ENCODE results near the gene P2RX7. TPM values are rescaled to one million over a fixed set of nuclear protein-coding genes. Genes with fewer than 3 reads are reported as not detected.

Gene P2RX7
- total RNA-seq, 4 donors from 2014 or later: 0.35 to 0.46 (median 0.41) TPM; not detected in 1

DNA sequence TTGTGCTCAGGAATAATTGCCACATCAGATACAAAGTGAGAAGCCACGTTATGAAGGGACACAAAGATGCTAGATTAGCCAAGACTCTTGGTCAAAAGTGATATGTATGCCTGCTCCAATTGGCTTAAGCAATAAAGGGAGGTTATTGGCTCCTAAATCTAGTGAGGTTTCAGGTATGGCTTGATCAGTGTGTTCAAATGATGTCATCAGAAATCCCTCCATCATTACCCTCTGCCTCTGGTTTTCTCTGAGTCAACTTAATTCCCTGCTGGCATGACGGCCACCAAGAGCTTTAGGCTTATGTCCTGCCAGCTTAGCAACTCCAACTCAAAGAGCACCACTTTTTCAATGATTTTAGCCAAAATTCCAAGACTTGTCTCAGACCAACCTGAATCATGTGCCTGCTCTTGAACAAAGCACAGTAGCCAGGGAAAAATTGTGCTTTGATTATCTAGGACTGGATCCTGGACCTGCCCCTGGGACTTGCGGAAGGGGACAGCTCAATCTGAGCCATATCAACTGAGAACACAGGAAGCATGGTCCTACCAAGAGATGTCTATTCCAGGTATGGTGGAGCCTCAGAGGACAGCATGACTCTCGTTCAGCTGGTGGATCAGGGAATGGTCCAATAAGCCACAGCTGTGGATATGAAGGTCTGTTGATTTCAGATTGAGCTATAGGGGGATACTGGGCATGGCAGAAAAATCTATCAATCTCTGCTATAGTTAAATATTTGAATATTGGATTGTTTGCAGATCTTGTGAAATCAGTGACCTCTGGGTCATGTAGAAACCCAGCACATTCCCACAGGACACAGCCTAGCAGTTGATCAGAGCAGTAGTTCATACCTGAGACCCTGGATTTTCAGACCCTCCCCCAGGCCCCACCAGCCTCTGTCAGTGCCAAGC, 16.1 kb upstream of the P2RX7 start:
- Histone ChIP-seq H3K4me1 (no peaks in the 10 kb centered on the region), H3K36me3 (no peaks in the 10 kb centered on the region), H3K27me3 (peaks cover 0 to 3% (median 0%) of the 10 kb centered on the region in 3 donors), H3K27ac (no peak overlapping the region), H3K9me3 (no peaks in the 10 kb centered on the region), H3K4me3 (no peak overlapping the region)
- intact Hi-C loops (cut with DNase I; ENCODE audit: low total_unique reads) (no loop called here), in situ Hi-C loops (cut with MboI; ENCODE audit: low sequenced_read_pairs in 4 of 4) (loop anchor here in 1 of 4 donors (25.0 kb wide), 1 partner anchor 479 kb away; the partner anchor contains the start of gene CABP1)
- DNase-seq: no peak
- ATAC-seq: no peak
- no peak for TF ChIP-seq POLR2A (IDR thresholded peaks at IDR 0.05)
- TF ChIP-seq, protein P1, sequence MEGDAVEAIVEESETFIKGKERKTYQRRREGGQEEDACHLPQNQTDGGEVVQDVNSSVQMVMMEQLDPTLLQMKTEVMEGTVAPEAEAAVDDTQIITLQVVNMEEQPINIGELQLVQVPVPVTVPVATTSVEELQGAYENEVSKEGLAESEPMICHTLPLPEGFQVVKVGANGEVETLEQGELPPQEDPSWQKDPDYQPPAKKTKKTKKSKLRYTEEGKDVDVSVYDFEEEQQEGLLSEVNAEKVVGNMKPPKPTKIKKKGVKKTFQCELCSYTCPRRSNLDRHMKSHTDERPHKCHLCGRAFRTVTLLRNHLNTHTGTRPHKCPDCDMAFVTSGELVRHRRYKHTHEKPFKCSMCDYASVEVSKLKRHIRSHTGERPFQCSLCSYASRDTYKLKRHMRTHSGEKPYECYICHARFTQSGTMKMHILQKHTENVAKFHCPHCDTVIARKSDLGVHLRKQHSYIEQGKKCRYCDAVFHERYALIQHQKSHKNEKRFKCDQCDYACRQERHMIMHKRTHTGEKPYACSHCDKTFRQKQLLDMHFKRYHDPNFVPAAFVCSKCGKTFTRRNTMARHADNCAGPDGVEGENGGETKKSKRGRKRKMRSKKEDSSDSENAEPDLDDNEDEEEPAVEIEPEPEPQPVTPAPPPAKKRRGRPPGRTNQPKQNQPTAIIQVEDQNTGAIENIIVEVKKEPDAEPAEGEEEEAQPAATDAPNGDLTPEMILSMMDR (IDR thresholded peaks at IDR 0.05 in 4 of 5, conservative IDR thresholded peaks at IDR 0.05 in 1 of 5): no peak

DNA sequence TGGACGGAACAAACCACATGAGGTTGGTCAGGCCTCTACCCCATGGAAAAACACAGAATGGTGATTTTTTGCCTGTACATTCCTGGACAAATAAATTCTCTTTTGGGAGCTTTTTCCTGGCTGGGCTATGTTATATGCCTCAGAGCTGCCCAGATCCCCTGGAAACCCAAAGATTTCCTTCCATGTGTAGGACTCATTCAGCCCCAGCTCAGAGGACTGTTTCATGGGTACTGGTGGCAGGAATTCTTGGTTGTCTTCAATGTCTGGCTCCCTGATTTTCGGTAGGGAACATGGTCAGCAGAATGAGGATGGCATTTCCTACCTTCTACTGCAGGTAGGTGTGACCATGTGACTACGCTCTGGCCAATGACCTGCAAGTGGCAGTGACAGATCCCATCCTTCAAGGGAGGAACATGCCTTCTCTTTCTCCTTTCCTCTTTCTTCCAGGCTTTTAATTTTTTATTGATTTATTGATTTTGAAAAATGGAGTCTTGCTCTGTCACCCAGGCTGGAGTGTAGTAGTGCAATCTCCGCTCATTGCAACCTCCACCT, 15.4 kb upstream of the P2RX7 start:
- no peaks in the 10 kb centered on the region for H3K4me1 ChIP-seq
- in situ Hi-C loops (cut with MboI; ENCODE audit: low sequenced_read_pairs in 4 of 4) (loop anchor here in 1 of 4 donors (25.0 kb wide), 1 partner anchor 480 kb away; the partner anchor contains the start of gene CABP1), intact Hi-C loops (cut with DNase I; ENCODE audit: low total_unique reads) (no loop called here)

DNA sequence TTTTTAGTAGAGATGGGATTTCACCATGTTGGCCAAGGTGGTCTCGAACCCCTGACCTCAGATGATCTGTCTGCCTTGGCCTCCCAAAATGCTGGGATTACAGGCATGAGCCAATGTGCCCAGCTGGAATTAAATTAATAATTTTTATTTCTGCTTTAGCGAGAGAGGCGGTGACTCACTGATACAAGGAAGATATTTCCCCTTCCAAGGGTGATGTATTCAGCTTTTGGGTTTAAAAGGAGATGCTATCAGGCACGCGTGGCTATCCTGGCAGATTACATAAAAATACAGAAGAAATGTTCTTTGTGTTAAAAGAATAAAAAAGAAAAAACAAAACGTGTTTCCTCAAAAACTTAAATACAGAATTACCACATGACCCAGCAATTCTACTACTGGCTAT, 12.4 kb upstream of the P2RX7 start:
- H3K9me3 ChIP-seq: no peaks in the 10 kb centered on the region
- H3K27me3 ChIP-seq: peaks cover 0 to 3% (median 0%) of the 10 kb centered on the region in 3 donors
- H3K27ac ChIP-seq: no peak overlapping the region
- TF ChIP-seq, protein P1 (IDR thresholded peaks at IDR 0.05 in 4 of 5, conservative IDR thresholded peaks at IDR 0.05 in 1 of 5): no peak
- TF ChIP-seq POLR2A (IDR thresholded peaks at IDR 0.05): no peak
- DNase-seq (no peak), ATAC-seq (no peak)
- no peak overlapping the region for H3K4me3 ChIP-seq
- intact Hi-C loops (cut with DNase I; ENCODE audit: low total_unique reads): no loop called here
- H3K36me3 ChIP-seq: no peaks in the 10 kb centered on the region
- in situ Hi-C loops (cut with MboI; ENCODE audit: low sequenced_read_pairs in 4 of 4): loop anchor here in 1 of 4 donors (25.0 kb wide), 1 partner anchor 483 kb away; the partner anchor contains the start of gene CABP1
- H3K4me1 ChIP-seq: no peaks in the 10 kb centered on the region

More for the DNA sequence above, 15.4 kb upstream of the P2RX7 start:
- H3K36me3 ChIP-seq: no peaks in the 10 kb centered on the region
- TF ChIP-seq POLR2A (IDR thresholded peaks at IDR 0.05): no peak
- TF ChIP-seq, protein P1 (IDR thresholded peaks at IDR 0.05 in 4 of 5, conservative IDR thresholded peaks at IDR 0.05 in 1 of 5): no peak
- H3K9me3 ChIP-seq: no peaks in the 10 kb centered on the region
- DNase-seq (no peak), ATAC-seq (no peak)
- H3K27ac ChIP-seq: no peak overlapping the region
- peaks cover 0 to 3% (median 0%) of the 10 kb centered on the region in 3 donors for H3K27me3 ChIP-seq
- H3K4me3 ChIP-seq: no peak overlapping the region

GRCh38 chr12:121120989-121121755, 11.5 kb upstream of the P2RX7 start:
- TF ChIP-seq, protein P1 (IDR thresholded peaks at IDR 0.05 in 4 of 5, conservative IDR thresholded peaks at IDR 0.05 in 1 of 5): no peak
- TF ChIP-seq POLR2A (IDR thresholded peaks at IDR 0.05): no peak
- Histone ChIP-seq H3K27ac (no peak overlapping the region), H3K4me3 (no peak overlapping the region), H3K36me3 (no peaks in the 10 kb centered on the region), H3K4me1 (no peaks in the 10 kb centered on the region), H3K27me3 (peaks cover 0 to 3% (median 0%) of the 10 kb centered on the region in 3 donors), H3K9me3 (no peaks in the 10 kb centered on the region)
- in situ Hi-C loops (cut with MboI; ENCODE audit: low sequenced_read_pairs in 4 of 4) (loop anchor here in 1 of 4 donors (25.0 kb wide), 1 partner anchor 484 kb away; the partner anchor contains the start of gene CABP1), intact Hi-C loops (cut with DNase I; ENCODE audit: low total_unique reads) (no loop called here)
- ATAC-seq: no peak
- no peak for DNase-seq

All from gastrocnemius medialis (tissue), 4 donors.